Adrenal gland (tissue), 12 donors: Measurements from ENCODE around the gene PPT2. TPM values are rescaled to one million over a fixed set of nuclear protein-coding genes. Genes with fewer than 3 reads are reported as not detected.

Experiments
- DNase-seq, 7 donors: peaks; one replicate each; pipeline ENCODE4 v3.0.0-alpha.2; 2019 to 2020
- H3K27ac ChIP-seq, 5 donors: fragments of 200-600 bp; sonication (generic) in 4 of 5; 1 replicate in 3 of 5; 2 replicates in 2 of 5; pipeline versions ENCODE4 v1.5.1 to v1.8.0; 2016 to 2020; ENCODE audit warnings: mild to moderate bottlenecking in 1 of 5
- H3K27me3 ChIP-seq: fragments of 200-600 bp; 2 replicates; pipeline ENCODE4 v1.8.0; 2021
- H3K36me3 ChIP-seq, 2 donors: fragments of 200-600 bp; replicated peaks in 1 of 2; 1 replicate in 1 of 2; 2 replicates in 1 of 2; pipeline versions ENCODE4 v1.5.1 to v1.8.0; 2018 to 2022
- H3K4me1 ChIP-seq, 2 donors: fragments of 200-600 bp; replicated peaks in 1 of 2; 1 replicate in 1 of 2; 2 replicates in 1 of 2; pipeline versions ENCODE4 v1.5.1 to v1.8.0; 2018 to 2021
- H3K4me3 ChIP-seq, 4 donors: fragments of 200-600 bp; sonication (generic) in 3 of 4; one replicate each; pipeline ENCODE4 v1.5.1; 2016 to 2018
- H3K9me3 ChIP-seq, 3 donors: fragments of 200-600 bp; sonication (generic) in 1 of 3; replicated peaks in 1 of 3; 1 replicate in 2 of 3; 2 replicates in 1 of 3; pipeline versions ENCODE4 v1.5.1 to v1.8.0; 2016 to 2021
- POLR2A ChIP-seq, 2 donors: fragments of 450-650 bp; IDR thresholded peaks; one replicate each; pipeline ENCODE4 v1.6.1; 2017; ENCODE audit warnings: antibody characterized with exemption in 2 of 2, mild to moderate bottlenecking in 2 of 2, moderate library complexity in 1 of 2
- WGBS, 4 donors: extraction: QIAGEN DNeasy Blood & Tissue Kit in 2 of 4; methylation state at CpG; one replicate each; pipeline versions ENCODE4 v1.1.5 to v1.1.7; 2013 to 2017; 5-methylcytosine and 5-hydroxymethylcytosine counted together
- intact Hi-C, 2 donors: fragments of 100-400 bp; cut with DNase I; formaldehyde crosslinking; loops; one replicate each; pipeline versions ENCODE4 v1.14.1 to v1.15.0; 2022 to 2023
- polyA plus RNA-seq, 3 donors: library from polyadenylated mRNA; stranded (reverse); fragments of 200-250 nt in 2 of 3; fragments of 350-450 nt in 1 of 3; fragmentation: Illumina TruSeq in 1 of 3; extraction: RNeasy Lipid Tissue Mini Kit (QIAGEN cat#74804) in 1 of 3; gene quantifications; one replicate each; pipeline ENCODE4 v1.2.3, GENCODE V29; 2013 to 2014
- total RNA-seq, 9 donors: library from RNA; depleted of rRNA in 4 of 9; stranded (reverse); fragments of >200 nt in 4 of 9; fragments of 120-200 nt in 1 of 9; fragmentation: NEBNext Ultra II Directional in 1 of 9; extraction: Animal tissue kit (Norgen Biotek cat#: 25700) in 1 of 9; gene quantifications; one replicate each; pipeline versions ENCODE4 v1.1.0 to v1.2.4, GENCODE V29; 2013 to 2023
- TF ChIP-seq, protein P1 (sequence below), 6 experiments: fragments of 450-650 bp in 4 of 6; fragments of 200-600 bp in 2 of 6; sonication (generic) in 1 of 6; IDR thresholded peaks; 1 replicate in 5 of 6; 2 replicates in 1 of 6; pipeline versions ENCODE4 v1.5.1 to v1.8.0; 2016 to 2021; ENCODE audit warnings: antibody characterized with exemption in 6 of 6, mild to moderate bottlenecking in 2 of 6, moderate library complexity in 1 of 6
- donor health status: healthy with polysubstance abuse.
- donor health status: Bipolar disorder and iron deficiency.
- donor health status: DM: yes; HTN: yes; CAD: no.
- donor health status: DM: no; HTN: no; CAD: no.
- donor health status: DM: no; HTN: no; CAD: no.
- donor health status: DM: yes; HTN: yes; CAD: no.

The PPT2 gene
- total and polyA plus RNA-seq, 12 donors = 10.4 to 33.6 (median 23.1) TPM

DNA sequence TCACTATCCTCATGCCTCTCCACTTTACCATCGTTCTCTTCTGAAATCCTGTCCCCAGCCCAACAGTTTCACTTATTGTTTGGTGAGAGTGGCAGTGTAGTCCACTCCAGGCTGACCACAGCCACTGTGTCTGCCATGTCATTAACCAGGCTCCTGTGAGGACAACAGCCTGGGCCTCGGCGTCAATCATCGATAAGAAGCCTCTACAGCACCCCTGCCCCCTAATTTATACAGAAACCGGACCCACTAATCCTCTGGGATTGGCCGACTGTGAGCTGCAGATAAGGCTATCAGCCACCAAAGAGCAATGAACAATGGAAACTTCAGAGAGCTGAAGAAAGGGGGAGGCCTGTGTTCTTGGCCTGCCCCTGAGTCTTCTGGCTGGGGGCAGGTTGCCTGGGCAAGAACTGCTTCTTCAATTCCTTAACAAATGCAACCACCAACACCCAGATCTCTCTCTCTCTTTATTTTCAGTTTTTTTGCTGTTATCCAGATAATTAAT lies 13.9 kb downstream of the PPT2 start:
- intact Hi-C loops = loop anchor here in 1 of 2 donors (10.0 kb wide), 1 partner anchor 53 kb away; no protein-coding TSS in a partner anchor
- WGBS, 4 donors = 73 to 83% (median 80%) methylated on average over 6 of the region's 6 CpGs
- no peaks in the 10 kb centered on the region for H3K9me3 ChIP-seq
- TF ChIP-seq, protein P1, sequence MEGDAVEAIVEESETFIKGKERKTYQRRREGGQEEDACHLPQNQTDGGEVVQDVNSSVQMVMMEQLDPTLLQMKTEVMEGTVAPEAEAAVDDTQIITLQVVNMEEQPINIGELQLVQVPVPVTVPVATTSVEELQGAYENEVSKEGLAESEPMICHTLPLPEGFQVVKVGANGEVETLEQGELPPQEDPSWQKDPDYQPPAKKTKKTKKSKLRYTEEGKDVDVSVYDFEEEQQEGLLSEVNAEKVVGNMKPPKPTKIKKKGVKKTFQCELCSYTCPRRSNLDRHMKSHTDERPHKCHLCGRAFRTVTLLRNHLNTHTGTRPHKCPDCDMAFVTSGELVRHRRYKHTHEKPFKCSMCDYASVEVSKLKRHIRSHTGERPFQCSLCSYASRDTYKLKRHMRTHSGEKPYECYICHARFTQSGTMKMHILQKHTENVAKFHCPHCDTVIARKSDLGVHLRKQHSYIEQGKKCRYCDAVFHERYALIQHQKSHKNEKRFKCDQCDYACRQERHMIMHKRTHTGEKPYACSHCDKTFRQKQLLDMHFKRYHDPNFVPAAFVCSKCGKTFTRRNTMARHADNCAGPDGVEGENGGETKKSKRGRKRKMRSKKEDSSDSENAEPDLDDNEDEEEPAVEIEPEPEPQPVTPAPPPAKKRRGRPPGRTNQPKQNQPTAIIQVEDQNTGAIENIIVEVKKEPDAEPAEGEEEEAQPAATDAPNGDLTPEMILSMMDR (IDR thresholded peaks at IDR 0.05) = no peak
- TF ChIP-seq POLR2A (IDR thresholded peaks at IDR 0.05) = no peak
- H3K36me3 ChIP-seq = peaks cover 0 to 41% of the 10 kb centered on the region in 2 donors
- H3K27ac ChIP-seq = no peak overlapping the region
- DNase-seq = no peak
- peaks cover 0 to 3% of the 10 kb centered on the region in 2 donors for H3K4me1 ChIP-seq
- H3K4me3 ChIP-seq = no peak overlapping the region
- no peaks in the 10 kb centered on the region for H3K27me3 ChIP-seq

DNA sequence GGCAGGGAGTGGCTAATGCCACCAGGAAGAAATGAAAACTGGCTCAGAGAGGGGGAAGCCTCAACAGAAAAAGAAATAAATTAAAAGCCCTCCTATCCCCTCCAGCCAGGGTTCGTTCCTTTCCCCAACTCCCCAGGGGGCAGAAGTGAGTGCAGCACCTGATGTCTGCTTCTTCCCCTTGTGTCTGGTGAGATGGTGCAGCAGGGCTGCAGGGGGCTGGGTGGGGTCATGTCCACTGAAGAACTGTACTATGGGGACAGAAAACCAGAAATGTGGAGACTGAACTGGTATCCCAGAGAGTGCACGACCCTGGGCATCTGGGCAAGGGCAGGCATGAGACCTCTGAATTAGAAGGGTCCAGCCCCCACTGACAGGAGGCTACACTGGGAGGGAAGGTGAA lies 14.4 kb downstream of the PPT2 start:
- no peak for TF ChIP-seq POLR2A (IDR thresholded peaks at IDR 0.05)
- TF ChIP-seq, protein P1 (IDR thresholded peaks at IDR 0.05) = no peak
- Histone ChIP-seq H3K9me3 (no peaks in the 10 kb centered on the region), H3K36me3 (peaks cover 0 to 41% of the 10 kb centered on the region in 2 donors), H3K27ac (peak overlapping the region in 1 of 5 donors; percentile 10), H3K4me3 (no peak overlapping the region), H3K27me3 (no peaks in the 10 kb centered on the region), H3K4me1 (peaks cover 0 to 6% of the 10 kb centered on the region in 2 donors)
- intact Hi-C loops = loop anchor here in 1 of 2 donors (10.0 kb wide), 1 partner anchor 54 kb away; no protein-coding TSS in a partner anchor
- no peak for DNase-seq
- 76 to 88% (median 85%) methylated on average over 2 of the region's 2 CpGs for WGBS, 4 donors

DNA sequence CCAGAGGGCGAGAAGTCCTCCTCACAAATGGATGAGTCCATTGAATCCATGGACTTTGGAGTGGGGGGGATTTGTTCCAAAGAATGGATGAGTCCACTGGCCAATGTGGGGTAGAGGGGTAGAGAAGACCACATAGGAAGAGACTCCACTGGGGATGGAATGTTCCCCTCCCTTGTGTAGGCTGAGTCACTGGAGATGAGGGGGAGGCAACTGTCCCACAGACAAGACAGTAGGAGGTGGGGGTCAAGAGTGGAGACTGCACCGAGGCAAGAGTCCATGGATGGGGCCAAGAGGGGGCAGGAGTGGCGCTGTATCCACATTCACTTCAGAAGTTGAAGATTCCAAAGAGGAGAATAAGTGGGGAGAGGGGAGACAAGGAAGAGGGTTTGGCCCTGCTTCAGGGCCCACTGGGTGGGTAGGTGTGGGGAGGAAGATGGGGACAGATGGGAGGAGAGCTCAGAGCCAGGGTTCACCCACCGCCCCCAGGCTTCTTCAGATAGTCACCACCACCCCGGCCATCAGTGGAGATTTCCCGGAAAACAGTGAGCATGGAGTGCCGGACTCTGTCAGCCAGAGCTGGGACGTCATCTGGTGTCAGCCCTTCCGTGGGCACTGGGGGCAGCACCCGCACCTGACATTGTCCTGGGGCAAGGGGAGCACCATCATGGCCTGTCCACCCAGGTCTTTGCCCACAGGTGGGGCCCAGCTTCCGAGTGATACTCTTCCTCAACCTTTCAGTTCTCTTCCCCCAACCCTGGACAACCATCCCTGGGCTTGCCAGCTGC lies 15.1 kb downstream of the PPT2 start:
- intact Hi-C loops = loop anchor here in 1 of 2 donors (10.0 kb wide), 1 partner anchor 54 kb away; no protein-coding TSS in a partner anchor
- TF ChIP-seq POLR2A (IDR thresholded peaks at IDR 0.05) = no peak
- TF ChIP-seq, protein P1 (IDR thresholded peaks at IDR 0.05) = no peak
- Histone ChIP-seq H3K27ac (peak overlapping the region in 1 of 5 donors; percentile 10), H3K36me3 (peaks cover 0 to 41% of the 10 kb centered on the region in 2 donors), H3K9me3 (no peaks in the 10 kb centered on the region), H3K27me3 (no peaks in the 10 kb centered on the region), H3K4me3 (no peak overlapping the region), H3K4me1 (peaks cover 0 to 6% of the 10 kb centered on the region in 2 donors)
- no peak for DNase-seq
- WGBS, 4 donors = 74 to 89% (median 84%) methylated on average over 7 to 11 of the region's 11 CpGs

DNA sequence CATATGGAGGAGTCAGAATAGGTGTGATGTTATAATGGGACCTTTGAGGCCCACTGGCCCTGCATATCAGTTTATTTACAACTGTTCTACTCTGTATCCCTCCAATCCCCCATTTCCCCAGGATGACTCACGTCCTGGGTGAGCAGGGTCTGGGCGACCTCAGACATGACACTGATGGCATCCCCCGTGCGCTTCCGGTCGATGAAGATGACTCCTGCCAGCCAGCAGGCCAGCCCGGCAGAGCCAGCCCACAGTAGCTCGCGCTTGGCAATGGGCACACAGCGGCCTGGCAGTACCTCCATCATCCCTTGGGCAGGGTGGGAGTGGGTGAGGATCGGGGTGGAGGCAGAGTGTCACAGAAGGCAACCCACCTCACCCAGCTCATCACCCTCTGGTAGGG lies 16.4 kb downstream of the PPT2 start:
- WGBS, 4 donors = 91 to 97% (median 94%) methylated on average over 8 to 11 of the region's 11 CpGs
- no peak overlapping the region for H3K27ac ChIP-seq
- TF ChIP-seq POLR2A (IDR thresholded peaks at IDR 0.05) = no peak
- TF ChIP-seq, protein P1 (IDR thresholded peaks at IDR 0.05) = no peak
- intact Hi-C loops = no loop called here
- H3K4me3 ChIP-seq = no peak overlapping the region
- peaks cover 6 to 15% of the 10 kb centered on the region in 2 donors for H3K4me1 ChIP-seq
- DNase-seq = no peak
- H3K27me3 ChIP-seq = no peaks in the 10 kb centered on the region
- H3K36me3 ChIP-seq = peaks cover 0 to 41% of the 10 kb centered on the region in 2 donors
- no peaks in the 10 kb centered on the region for H3K9me3 ChIP-seq
